ENCODE data around the gene SLC38A9. TPM values are rescaled to one million over a fixed set of nuclear protein-coding genes. Genes with fewer than 3 reads are reported as not detected.
"Not testable (repeated sequence)": the region's sequence is repeated elsewhere in the genome, so short reads cannot be mapped to it uniquely, and the experiment has no call there.

SLC38A9 gene
- total RNA-seq, 4 donors from 2014 or later = 19.5 to 44.2 (median 30.4) TPM

GRCh38 chr5:55734658-55735057 lies 22.5 kb upstream of the SLC38A9 start:
- Histone ChIP-seq H3K27ac (no peak overlapping the region), H3K36me3 (no peaks in the 10 kb centered on the region), H3K4me3 (replicated peaks in 1 of 3) (no peak overlapping the region), H3K9me3 (no peaks in the 10 kb centered on the region), H3K27me3 (no peaks in the 10 kb centered on the region), H3K4me1 (no peaks in the 10 kb centered on the region)
- TF ChIP-seq CTCF (IDR thresholded peaks at IDR 0.05) = no peak
- no peak for TF ChIP-seq POLR2A (IDR thresholded peaks at IDR 0.05)
- no peak for DNase-seq
- intact Hi-C loops (cut with DNase I) = no loop called here
- WGBS, 2 donors = 96% methylated on average over 1 of the region's 1 CpG

GRCh38 chr5:55732585-55732984 lies 20.5 kb upstream of the SLC38A9 start:
- Histone ChIP-seq H3K27me3 (no peaks in the 10 kb centered on the region), H3K36me3 (no peaks in the 10 kb centered on the region), H3K4me3 (replicated peaks in 1 of 3) (no peak overlapping the region), H3K27ac (no peak overlapping the region), H3K4me1 (no peaks in the 10 kb centered on the region), H3K9me3 (no peaks in the 10 kb centered on the region)
- TF ChIP-seq POLR2A (IDR thresholded peaks at IDR 0.05) (no peak), CTCF (IDR thresholded peaks at IDR 0.05) (no peak)
- intact Hi-C loops (cut with DNase I) = no loop called here
- DNase-seq = no peak

- Histone ChIP-seq H3K9me3 (no peaks in the 10 kb centered on the region), H3K36me3 (no peaks in the 10 kb centered on the region), H3K4me1 (no peaks in the 10 kb centered on the region), H3K4me3 (replicated peaks in 1 of 3) (no peak overlapping the region), H3K27me3 (no peaks in the 10 kb centered on the region), H3K27ac (no peak overlapping the region)
- WGBS, 2 donors = 71 to 91% methylated on average over 3 of the region's 3 CpGs
- DNase-seq = no peak
- intact Hi-C loops (cut with DNase I) = no loop called here
- TF ChIP-seq POLR2A (IDR thresholded peaks at IDR 0.05) (no peak), CTCF (IDR thresholded peaks at IDR 0.05) (no peak)
Measured at GRCh38 chr5:55731848-55732247, 19.7 kb upstream of the SLC38A9 start.

GRCh38 chr5:55724281-55724680 lies 12.2 kb upstream of the SLC38A9 start:
- H3K27ac ChIP-seq = no peak overlapping the region
- no peaks in the 10 kb centered on the region for H3K4me1 ChIP-seq
- no peaks in the 10 kb centered on the region for H3K9me3 ChIP-seq
- intact Hi-C loops (cut with DNase I) = no loop called here
- no peaks in the 10 kb centered on the region for H3K27me3 ChIP-seq
- WGBS, 2 donors = 87 to 88% methylated on average over 4 of the region's 4 CpGs
- H3K36me3 ChIP-seq = no peaks in the 10 kb centered on the region
- no peak overlapping the region for H3K4me3 ChIP-seq (replicated peaks in 1 of 3)
- no peak for DNase-seq
- TF ChIP-seq CTCF (IDR thresholded peaks at IDR 0.05) (no peak), POLR2A (IDR thresholded peaks at IDR 0.05) (no peak)

- intact Hi-C loops (cut with DNase I) = no loop called here
- no peak for DNase-seq
- H3K36me3 ChIP-seq = no peaks in the 10 kb centered on the region
- H3K27me3 ChIP-seq = no peaks in the 10 kb centered on the region
- WGBS, 2 donors = 92 to 98% methylated on average over 3 of the region's 3 CpGs
- TF ChIP-seq CTCF (IDR thresholded peaks at IDR 0.05) = no peak
- no peak for TF ChIP-seq POLR2A (IDR thresholded peaks at IDR 0.05)
- no peak overlapping the region for H3K27ac ChIP-seq
- no peaks in the 10 kb centered on the region for H3K4me1 ChIP-seq
- H3K4me3 ChIP-seq (replicated peaks in 1 of 3) = no peak overlapping the region
- no peaks in the 10 kb centered on the region for H3K9me3 ChIP-seq
Measured at GRCh38 chr5:55720188-55720703, 8.1 kb upstream of the SLC38A9 start.

- intact Hi-C loops (cut with DNase I); H3K27ac ChIP-seq; H3K9me3 ChIP-seq; H3K4me1 ChIP-seq; DNase-seq; H3K27me3 ChIP-seq; H3K4me3 ChIP-seq (replicated peaks in 1 of 3); H3K36me3 ChIP-seq: not testable (repeated sequence)
- 95 to 97% methylated on average over 2 of the region's 2 CpGs for WGBS, 2 donors
Measured at GRCh38 chr5:55719026-55719425, 6.9 kb upstream of the SLC38A9 start.
